Subcutaneous abdominal adipose tissue (tissue), 5 donors: ENCODE results near the gene MAP7D3.

Source experiments
- H3K27ac ChIP-seq: one replicate; pipeline ENCODE4 v1.7.0; 2013; ENCODE audit warnings: low read depth, mild to moderate bottlenecking, inconsistent platforms, low read length, moderate library complexity
- H3K27me3 ChIP-seq, 5 donors: one replicate each; pipeline ENCODE4 v1.7.0; 2013; ENCODE audit warnings: low read length in 5 of 5, inconsistent platforms in 1 of 5; ENCODE audit not compliant: control insufficient read depth in 5 of 5, insufficient read depth in 4 of 5
- H3K36me3 ChIP-seq, 5 donors: one replicate each; pipeline ENCODE4 v1.7.0; 2013; ENCODE audit warnings: low read length in 5 of 5; ENCODE audit not compliant: control insufficient read depth in 5 of 5, insufficient read depth in 5 of 5
- H3K4me1 ChIP-seq, 5 donors: one replicate each; pipeline ENCODE4 v1.7.0; 2013; ENCODE audit warnings: low read length in 5 of 5, mild to moderate bottlenecking in 3 of 5, moderate library complexity in 1 of 5; ENCODE audit not compliant: control insufficient read depth in 5 of 5, insufficient read depth in 5 of 5
- H3K4me3 ChIP-seq, 5 donors: one replicate each; pipeline ENCODE4 v1.7.0; 2013; ENCODE audit warnings: low read length in 5 of 5, low read depth in 1 of 5
- H3K9ac ChIP-seq, 5 donors: one replicate each; pipeline ENCODE4 v1.7.0; 2013; ENCODE audit warnings: low read length in 5 of 5, mild to moderate bottlenecking in 4 of 5, moderate library complexity in 3 of 5
- H3K9me3 ChIP-seq, 5 donors: one replicate each; pipeline ENCODE4 v1.7.0; 2013; ENCODE audit warnings: low read length in 5 of 5; ENCODE audit not compliant: control insufficient read depth in 5 of 5
- donor health status: healthy.
- donor health status: healthy.
- donor health status: healthy.
- donor health status: healthy.
- donor health status: healthy.

MAP7D3 gene

DNA sequence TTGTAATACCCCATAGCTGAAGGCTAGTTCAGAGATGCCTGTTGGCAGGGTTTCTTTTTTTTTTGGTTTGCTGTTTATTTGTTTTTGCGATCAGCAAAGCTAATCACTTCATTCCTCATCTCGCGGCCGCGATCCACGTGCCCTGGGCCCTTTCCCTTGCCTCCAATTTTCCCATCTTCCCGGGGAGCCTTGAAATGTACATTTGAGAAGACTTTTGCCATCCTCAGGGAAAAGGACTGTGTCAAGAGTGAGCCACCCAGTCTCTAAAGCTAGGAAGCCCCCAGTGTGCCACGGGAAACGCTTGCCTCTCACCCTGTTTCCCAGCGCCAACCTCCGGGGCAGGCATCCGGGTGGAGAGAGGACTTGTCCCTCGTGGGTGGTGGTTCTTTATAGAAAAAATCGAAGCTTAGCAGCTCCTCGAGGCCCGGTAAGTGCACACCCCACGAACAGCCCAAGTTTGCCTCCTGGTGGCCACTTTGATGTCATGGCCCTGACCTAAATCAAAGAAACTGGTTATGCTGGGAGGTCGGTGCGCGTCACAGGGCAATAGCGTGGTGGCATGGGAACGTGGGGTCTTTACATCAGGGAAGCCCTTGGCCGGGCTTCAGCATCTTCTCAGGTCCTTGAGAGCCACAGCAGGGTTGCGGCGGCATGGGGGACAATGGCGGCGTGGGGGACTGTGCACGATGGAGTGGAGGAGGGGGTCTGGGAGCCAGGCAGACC is 42.0 kb downstream of the MAP7D3 start:
- H3K27ac ChIP-seq: peak overlapping the region; percentile 60
- H3K36me3 ChIP-seq: peaks cover 0 to 48% (median 31%) of the 10 kb centered on the region in 5 donors
- no peaks in the 10 kb centered on the region for H3K9me3 ChIP-seq
- peaks cover 5 to 58% (median 50%) of the 10 kb centered on the region in 5 donors for H3K4me1 ChIP-seq
- peak overlapping the region in 1 of 5 donors; percentile 37 for H3K9ac ChIP-seq
- H3K27me3 ChIP-seq: peaks cover 0 to 24% (median 11%) of the 10 kb centered on the region in 5 donors
- H3K4me3 ChIP-seq: peak overlapping the region in 4 of 5 donors; percentile 27 to 49 (median 34)

DNA sequence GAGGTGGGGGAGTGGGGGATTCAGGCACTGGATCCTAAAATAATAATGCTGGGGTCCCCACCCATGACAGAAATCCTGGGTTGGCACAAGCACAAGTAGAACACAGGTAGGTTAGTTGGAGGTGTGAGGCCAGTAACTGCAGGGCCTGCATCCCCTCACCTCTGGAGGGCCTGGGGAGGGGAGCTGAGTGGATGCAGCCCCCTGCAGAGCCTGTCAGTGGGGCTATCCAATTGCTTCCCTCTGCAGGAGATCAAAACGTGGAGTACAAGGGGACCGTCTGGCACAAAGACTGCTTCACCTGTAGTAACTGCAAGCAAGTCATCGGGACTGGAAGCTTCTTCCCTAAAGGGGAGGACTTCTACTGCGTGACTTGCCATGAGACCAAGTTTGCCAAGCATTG is 43.7 kb downstream of the MAP7D3 start:
- peak overlapping the region; percentile 65 to 97 (median 81) for H3K4me3 ChIP-seq
- peaks cover 0 to 18% (median 8%) of the 10 kb centered on the region in 5 donors for H3K27me3 ChIP-seq
- peaks cover 6 to 71% (median 61%) of the 10 kb centered on the region in 5 donors for H3K4me1 ChIP-seq
- H3K9me3 ChIP-seq: no peaks in the 10 kb centered on the region
- H3K36me3 ChIP-seq: peaks cover 0 to 48% (median 31%) of the 10 kb centered on the region in 5 donors
- H3K27ac ChIP-seq: peak overlapping the region; percentile 86
- peak overlapping the region in 4 of 5 donors; percentile 13 to 92 (median 72) for H3K9ac ChIP-seq

DNA sequence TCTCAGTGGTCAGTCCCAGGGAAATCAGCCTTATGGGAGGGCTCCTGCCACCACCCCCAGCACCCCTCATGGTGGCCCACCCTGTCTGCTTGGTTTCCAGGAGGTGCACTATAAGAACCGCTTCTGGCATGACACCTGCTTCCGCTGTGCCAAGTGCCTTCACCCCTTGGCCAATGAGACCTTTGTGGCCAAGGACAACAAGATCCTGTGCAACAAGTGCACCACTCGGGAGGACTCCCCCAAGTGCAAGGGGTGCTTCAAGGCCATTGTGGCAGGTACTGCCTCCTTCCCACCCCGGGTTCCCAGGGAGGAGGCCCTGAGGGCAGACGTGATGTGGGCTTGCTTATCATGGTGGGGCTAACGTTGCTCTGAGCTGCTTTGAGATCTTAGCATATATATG is 44.3 kb downstream of the MAP7D3 start:
- no peaks in the 10 kb centered on the region for H3K9me3 ChIP-seq
- peaks cover 0 to 14% (median 8%) of the 10 kb centered on the region in 5 donors for H3K27me3 ChIP-seq
- H3K9ac ChIP-seq: peak overlapping the region; percentile 51 to 92 (median 69)
- peak overlapping the region; percentile 65 to 97 (median 81) for H3K4me3 ChIP-seq
- H3K4me1 ChIP-seq: peaks cover 6 to 78% (median 68%) of the 10 kb centered on the region in 5 donors
- H3K36me3 ChIP-seq: peaks cover 0 to 48% (median 31%) of the 10 kb centered on the region in 5 donors
- H3K27ac ChIP-seq: peak overlapping the region; percentile 86

DNA sequence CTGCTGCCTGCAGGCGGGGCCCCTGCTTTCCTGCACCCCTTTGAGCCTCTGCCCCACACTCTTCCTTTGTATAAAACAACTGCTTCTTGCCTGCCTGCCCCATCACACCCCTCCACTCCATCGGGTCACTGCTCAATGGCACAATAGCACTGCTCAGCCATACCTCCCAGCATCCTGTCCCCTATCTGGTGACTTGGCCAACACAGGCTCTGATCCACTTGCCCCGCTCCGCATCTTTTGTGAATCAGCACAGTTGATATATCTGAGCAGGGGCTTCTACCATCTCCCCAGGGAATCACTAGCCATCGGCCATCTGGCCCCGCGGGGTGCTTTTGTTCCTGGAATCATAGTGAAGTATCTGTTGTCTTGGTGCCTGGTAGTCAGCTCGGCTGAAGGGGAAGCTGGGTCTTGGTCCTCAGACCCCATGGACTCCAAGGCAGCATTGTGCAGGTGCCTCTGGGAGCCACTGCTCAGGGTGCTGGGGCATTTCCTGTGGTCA is 45.3 kb downstream of the MAP7D3 start:
- Histone ChIP-seq H3K4me1 (peaks cover 6 to 87% (median 77%) of the 10 kb centered on the region in 5 donors), H3K9me3 (no peaks in the 10 kb centered on the region), H3K27me3 (peaks cover 0 to 10% (median 7%) of the 10 kb centered on the region in 5 donors), H3K4me3 (peak overlapping the region; percentile 65 to 97 (median 81)), H3K9ac (peak overlapping the region; percentile 69 to 92 (median 79)), H3K36me3 (peaks cover 0 to 42% (median 31%) of the 10 kb centered on the region in 5 donors), H3K27ac (peak overlapping the region; percentile 86)

DNA sequence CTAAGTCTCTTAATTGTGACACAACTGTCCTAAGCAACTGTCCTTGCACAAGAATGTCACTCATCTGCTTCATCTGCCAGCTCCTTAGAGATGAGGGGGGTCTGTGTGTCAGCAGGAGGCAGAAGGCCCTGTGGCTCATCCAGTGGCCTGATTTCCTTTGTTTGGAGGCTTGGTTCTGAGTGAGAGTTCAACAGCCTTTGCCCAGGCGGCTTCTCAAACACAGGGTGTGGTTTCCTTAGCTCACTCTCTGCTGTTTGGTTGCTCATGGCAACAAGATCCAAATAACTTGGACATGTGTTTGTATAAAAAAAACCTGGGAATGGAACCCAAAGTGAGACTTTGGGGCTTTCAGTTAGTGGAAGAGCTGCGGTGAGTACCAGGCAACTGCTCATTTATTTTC is 46.6 kb downstream of the MAP7D3 start:
- H3K27me3 ChIP-seq: peaks cover 0 to 10% (median 7%) of the 10 kb centered on the region in 5 donors
- H3K36me3 ChIP-seq: peaks cover 0 to 32% (median 29%) of the 10 kb centered on the region in 5 donors
- H3K9me3 ChIP-seq: no peaks in the 10 kb centered on the region
- H3K4me3 ChIP-seq: peak overlapping the region; percentile 65 to 97 (median 81)
- peaks cover 6 to 88% (median 81%) of the 10 kb centered on the region in 5 donors for H3K4me1 ChIP-seq
- H3K27ac ChIP-seq: peak overlapping the region; percentile 86
- H3K9ac ChIP-seq: peak overlapping the region; percentile 29 to 92 (median 79)

DNA sequence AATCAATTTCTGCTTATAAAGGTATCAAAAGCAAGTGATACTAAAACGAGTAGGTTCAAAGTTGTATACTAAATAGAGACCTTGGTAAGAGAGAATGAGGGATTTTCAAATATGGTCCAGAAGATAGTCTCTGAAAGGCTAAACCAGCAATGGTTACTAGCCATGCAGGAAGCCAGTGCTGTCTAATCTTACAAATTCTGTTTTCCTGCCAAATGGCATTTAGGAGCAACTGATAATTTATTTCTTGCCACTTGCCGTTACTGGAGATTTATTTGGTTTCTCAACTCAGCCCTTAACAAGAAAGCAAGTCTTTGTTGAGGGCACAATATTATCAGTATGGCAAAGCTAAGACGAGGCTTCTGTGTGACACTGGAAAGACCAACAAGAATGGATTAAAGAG is 47.2 kb downstream of the MAP7D3 start:
- Histone ChIP-seq H3K36me3 (peaks cover 0 to 29% (median 28%) of the 10 kb centered on the region in 5 donors), H3K4me1 (peaks cover 6 to 82% (median 76%) of the 10 kb centered on the region in 5 donors), H3K9me3 (no peaks in the 10 kb centered on the region), H3K4me3 (peak overlapping the region in 1 of 5 donors; percentile 97), H3K27me3 (peaks cover 0 to 10% (median 7%) of the 10 kb centered on the region in 5 donors), H3K9ac (peak overlapping the region in 3 of 5 donors; percentile 41 to 66 (median 48)), H3K27ac (peak overlapping the region; percentile 86)

DNA sequence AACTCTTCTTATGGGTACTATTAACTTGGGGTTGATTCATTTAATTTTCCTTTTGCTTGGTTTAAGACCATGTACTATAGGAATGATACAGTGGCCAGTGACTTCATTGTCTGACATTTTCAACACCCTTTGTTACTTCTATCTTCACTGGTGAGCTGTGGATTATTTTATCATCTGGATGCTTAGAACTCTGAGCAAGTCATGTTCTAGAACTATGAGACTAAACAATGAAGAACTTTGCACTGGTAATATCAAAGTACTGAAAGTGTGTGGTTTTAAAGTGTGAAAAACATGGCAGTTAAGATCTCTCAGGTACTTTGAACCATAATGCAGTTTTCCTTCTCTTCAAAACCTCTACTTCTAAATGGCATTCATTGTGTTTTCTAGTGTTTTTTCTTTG is 47.8 kb downstream of the MAP7D3 start:
- Histone ChIP-seq H3K36me3 (peaks cover 0 to 29% (median 27%) of the 10 kb centered on the region in 5 donors), H3K9me3 (no peaks in the 10 kb centered on the region), H3K27ac (peak overlapping the region; percentile 86), H3K9ac (peak overlapping the region in 1 of 5 donors; percentile 48), H3K4me3 (no peak overlapping the region), H3K27me3 (peaks cover 0 to 10% (median 7%) of the 10 kb centered on the region in 5 donors), H3K4me1 (peaks cover 6 to 78% (median 73%) of the 10 kb centered on the region in 5 donors)

DNA sequence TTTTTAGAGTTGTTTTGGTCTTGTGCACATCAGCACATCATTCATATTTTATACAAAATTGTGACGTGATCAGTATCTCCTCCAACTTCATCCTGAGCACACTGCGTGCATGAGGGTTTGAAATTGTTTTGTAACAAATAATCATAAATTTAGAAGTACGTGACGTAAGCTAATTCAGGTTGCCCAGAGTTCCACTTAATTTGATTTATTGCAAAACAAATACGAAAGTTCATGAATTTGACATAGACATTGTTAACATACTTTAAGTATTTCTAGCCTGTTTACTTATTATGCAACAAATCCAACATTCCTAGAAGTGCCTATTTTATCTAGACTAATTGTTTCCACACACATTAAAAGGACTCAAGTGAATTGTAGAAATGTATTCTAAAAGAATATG is 48.3 kb downstream of the MAP7D3 start:
- Histone ChIP-seq H3K9me3 (no peaks in the 10 kb centered on the region), H3K27me3 (peaks cover 0 to 10% (median 7%) of the 10 kb centered on the region in 5 donors), H3K4me1 (peaks cover 4 to 74% (median 68%) of the 10 kb centered on the region in 5 donors), H3K4me3 (no peak overlapping the region), H3K27ac (peak overlapping the region; percentile 86), H3K9ac (no peak overlapping the region), H3K36me3 (peaks cover 0 to 23% (median 22%) of the 10 kb centered on the region in 5 donors)

DNA sequence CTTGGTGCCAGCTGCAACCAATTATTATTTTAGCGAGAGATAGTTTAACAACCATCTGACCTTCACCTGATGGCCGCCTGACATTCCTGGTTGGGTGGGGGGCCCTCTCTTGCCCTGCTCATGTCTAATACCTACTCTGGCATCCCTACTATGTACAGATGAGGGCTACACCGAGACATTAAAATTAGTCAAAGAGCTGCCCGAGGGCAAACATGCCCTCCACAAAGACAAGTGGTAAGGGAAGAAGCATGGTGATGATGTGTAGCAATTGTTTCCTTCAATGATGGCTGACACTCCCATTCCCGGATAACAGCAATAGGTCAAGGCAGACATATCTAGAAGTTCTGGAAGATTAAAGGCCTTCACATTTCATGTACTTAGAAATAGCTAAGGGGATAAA is 49.6 kb downstream of the MAP7D3 start:
- Histone ChIP-seq H3K4me1 (peaks cover 4 to 65% (median 55%) of the 10 kb centered on the region in 5 donors), H3K4me3 (no peak overlapping the region), H3K27me3 (peaks cover 0 to 6% (median 0%) of the 10 kb centered on the region in 5 donors), H3K9me3 (no peaks in the 10 kb centered on the region), H3K36me3 (peaks cover 0 to 11% (median 9%) of the 10 kb centered on the region in 5 donors), H3K9ac (no peak overlapping the region), H3K27ac (peak overlapping the region; percentile 86)

DNA sequence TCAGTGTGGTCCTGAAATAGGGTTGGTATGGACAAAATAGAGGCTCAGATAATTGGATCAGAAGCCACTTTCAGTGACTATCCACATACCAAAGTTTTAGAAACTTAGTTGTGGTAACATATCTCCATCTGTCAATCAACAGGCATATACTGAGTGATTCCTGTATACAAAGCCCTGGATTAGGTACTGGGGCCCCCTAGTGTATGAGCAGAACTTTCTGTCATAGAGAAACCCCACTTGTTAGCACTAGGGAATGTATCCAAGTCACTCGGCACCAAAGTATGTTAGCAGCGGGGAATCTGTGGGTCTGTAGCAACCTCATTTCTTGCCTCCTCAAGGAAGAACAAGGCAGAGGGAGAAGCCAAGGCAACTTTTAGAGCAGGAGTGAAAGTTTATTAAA is 50.7 kb downstream of the MAP7D3 start:
- H3K27me3 ChIP-seq: no peaks in the 10 kb centered on the region
- no peaks in the 10 kb centered on the region for H3K36me3 ChIP-seq
- peak overlapping the region; percentile 63 for H3K27ac ChIP-seq
- no peak overlapping the region for H3K9ac ChIP-seq
- H3K4me3 ChIP-seq: no peak overlapping the region
- no peaks in the 10 kb centered on the region for H3K9me3 ChIP-seq
- H3K4me1 ChIP-seq: peaks cover 4 to 63% (median 54%) of the 10 kb centered on the region in 5 donors
